GM21529 (cell line): ENCODE results near the gene WNK2.
"Not testable (repeated sequence)": the region's sequence is repeated elsewhere in the genome, so short reads cannot be mapped to it uniquely, and the experiment has no call there.

Experiments
- ATAC-seq: cut with Tn5 transposase; IDR thresholded peaks from one replicate; pipeline ENCODE4 v1.9.1; 2021; ENCODE audit not compliant: unreplicated experiment

WNK2 gene

DNA sequence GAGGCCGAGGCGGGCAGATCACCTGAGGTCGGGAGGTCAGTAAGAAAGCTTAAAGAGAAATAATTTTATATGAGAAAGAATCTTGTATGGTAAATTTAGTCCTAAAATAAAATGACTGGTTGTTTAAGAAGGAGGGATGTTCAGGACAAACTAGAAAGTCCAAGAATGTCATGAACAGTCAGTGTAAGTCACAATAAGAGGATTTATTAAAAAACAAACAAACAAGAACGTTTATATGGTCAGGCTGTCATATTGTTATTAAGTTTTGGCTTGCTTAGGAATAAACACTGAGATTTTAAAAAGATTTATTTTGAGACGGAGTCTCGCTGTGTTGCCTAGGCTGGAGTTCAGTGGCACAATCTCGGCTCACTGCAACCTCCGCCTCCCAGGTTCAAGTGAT lies 176.0 kb downstream of the WNK2 start:
- not testable (repeated sequence) for ATAC-seq

DNA sequence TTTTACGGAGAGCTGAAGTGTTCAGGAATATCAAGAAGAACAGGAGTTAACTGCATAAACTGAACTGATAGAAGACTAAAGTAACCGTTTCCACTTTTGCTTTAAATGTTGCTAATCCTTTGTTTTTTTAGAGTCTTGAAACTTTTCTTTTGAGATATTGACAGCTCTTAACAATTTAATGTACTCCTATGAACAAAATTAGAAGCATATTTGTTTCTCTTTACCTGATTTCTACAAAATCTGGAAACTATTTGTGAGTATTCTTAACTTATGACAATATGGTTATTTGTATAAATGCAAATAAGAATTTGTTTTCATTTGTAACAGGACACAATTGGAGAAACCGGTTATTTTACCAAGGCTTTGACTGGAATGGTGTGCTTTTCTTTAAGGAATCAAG lies 178.1 kb downstream of the WNK2 start:
- ATAC-seq = no peak

DNA sequence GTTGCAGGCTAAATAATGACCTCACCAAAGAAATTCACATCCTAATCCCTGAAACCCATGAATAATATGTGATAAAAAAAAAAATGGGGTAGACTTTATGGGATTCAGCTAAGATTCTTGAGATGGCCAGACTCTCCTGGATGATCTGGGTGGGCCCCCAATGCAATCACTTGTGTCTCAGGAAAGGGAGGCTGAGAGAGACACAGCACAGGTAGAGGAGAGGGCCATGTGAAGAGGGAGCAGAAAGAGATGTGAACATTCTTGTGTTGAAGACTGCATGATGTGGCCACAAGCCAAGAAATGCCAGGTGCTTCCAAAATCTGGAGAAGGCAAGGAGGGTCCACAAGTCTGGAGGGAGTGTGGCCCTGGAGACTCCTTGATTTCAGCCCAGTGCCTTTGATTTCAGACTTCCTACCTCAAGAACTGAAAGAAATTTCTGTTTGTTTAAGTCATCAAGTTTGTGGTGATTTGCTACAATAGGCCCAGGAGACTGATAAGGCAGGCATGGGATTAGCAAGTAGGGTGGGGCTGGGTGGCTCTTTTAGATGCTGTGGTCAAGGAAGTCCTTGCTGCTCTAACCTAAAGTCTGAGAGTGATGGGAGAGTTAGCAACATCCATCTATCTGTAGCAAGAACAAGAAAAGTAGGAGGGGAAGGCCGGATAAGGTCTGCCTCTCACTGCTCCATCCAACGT lies 180.9 kb downstream of the WNK2 start:
- no peak for ATAC-seq

DNA sequence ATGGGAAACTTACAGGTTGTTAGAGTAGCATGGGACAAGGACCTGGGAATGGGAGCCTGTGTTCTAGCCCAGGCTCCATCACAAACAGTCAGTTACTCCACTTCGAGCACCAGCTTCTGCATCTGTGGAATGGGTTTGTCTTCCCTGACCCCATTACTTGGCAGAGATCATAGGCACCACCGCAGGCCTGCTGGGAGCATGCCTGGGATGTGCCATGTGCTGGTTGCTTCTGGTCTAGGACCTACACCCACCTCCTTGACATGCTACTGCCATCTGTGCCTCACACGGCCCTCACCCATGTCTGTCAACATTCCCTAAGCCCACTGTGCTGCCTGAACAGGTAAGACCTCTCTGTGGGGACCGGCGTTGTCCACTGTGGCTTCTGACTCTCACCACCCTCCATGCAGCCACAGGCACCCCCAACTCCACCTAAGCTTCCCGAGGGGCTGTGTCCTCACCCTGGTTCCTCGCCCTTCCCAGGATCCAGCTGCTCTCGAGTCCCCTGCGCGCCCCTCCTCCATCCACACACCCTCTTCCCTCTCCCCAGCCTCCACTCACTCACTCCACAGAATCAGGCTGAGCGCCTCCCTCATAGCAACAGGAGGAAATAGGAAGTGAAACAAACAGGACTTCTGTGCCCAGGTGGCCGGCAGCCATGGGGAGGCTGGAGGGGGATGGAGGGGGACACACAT lies 181.6 kb downstream of the WNK2 start:
- no peak for ATAC-seq

DNA sequence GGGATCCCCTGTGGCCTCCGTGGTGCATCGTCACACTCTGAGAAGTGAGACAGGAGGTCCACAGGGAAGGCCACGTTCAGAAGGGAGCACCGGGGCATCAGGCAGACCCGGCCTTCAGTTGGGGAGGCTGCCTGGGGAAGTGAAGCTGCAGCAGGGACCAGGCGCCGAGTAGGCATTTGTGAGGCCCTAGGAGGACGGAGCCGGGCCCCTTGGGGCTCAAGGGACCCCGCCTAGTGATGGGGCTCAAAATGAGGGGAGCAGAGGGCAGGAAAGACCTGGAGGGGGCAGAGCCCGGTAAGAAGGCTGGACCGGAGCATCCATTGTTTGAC lies 182.1 kb downstream of the WNK2 start:
- ATAC-seq = no peak

DNA sequence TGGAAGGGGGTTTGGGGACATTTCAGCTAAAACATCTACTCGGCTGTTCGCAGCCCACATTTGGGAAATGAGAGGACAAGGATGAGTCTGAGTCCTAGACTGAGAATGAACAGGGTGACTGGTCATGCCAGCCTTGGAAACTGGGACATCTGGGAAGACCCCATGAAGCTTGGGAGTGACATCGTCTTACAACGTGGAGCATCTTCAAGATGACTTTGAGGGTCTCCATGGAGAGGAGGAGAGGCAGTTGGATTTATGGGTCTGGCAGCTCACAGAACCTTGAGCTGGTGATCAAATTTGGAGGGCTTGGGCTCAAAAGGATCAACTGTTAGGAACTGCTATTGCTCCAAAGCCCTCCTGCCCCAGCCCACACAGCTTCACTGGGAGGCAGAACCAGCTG lies 182.5 kb downstream of the WNK2 start:
- not testable (repeated sequence) for ATAC-seq

DNA sequence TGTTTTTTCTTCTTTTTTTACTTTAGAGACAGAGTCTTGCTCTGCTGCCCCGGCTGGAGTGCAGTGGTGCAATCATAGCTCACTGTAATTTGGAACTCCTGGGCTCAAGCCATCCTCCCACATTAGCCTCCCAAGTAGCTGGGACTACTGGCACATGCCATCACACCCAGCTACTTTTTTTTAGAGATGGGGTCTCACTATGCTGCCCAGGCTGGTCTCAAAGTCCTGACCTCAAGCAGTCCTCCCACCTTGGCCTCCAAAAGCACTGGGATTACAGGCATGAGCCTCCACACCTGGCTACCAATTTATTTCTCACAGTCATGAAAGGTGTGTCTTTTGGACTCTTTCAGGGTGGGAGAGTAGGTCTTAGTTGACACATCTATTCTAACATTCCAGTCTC lies 184.5 kb downstream of the WNK2 start:
- ATAC-seq = no peak

DNA sequence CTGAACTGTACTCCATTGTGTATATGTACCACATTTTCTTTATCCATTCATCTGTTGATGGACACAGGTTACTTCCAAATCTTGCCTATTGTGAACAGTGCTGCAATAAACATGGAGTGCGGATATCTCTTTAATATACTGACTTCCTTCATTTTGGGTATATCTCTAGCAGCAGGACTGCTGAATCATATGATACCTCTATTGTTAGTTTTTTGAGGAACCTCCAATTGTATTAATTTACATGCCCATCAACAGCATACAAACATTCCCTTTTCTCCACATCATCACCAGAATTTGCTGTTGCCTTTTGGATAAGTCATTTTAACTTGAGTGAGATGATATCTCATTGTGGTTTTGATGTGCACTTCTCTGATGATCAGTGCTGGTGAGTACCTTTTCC lies 185.7 kb downstream of the WNK2 start:
- no peak for ATAC-seq
